ENCODE measurements around the gene HOPX. TPM values are rescaled to one million over a fixed set of nuclear protein-coding genes. Genes with fewer than 3 reads are reported as not detected.

Gene HOPX
- polyA plus RNA-seq, 1 experiment, result not detected

DNA sequence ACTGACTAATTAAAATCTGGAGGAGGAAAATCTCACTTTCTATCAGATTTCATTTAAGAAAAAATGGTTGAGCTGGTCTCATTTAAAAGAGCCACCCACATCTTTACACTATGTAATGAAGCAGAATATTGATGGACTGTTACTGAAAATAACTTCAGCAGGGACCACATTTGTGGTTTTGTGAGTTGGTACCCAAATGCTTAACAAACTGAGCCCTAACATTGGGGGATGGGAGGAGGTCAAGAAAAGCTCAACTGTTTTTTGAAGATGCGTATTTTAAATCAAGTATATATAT is 30.1 kb downstream of the HOPX start:
- no peaks in the 10 kb centered on the region for H3K36me3 ChIP-seq (ENCODE audit: control insufficient read depth, insufficient read depth, low read length)
- TF ChIP-seq, protein P1, sequence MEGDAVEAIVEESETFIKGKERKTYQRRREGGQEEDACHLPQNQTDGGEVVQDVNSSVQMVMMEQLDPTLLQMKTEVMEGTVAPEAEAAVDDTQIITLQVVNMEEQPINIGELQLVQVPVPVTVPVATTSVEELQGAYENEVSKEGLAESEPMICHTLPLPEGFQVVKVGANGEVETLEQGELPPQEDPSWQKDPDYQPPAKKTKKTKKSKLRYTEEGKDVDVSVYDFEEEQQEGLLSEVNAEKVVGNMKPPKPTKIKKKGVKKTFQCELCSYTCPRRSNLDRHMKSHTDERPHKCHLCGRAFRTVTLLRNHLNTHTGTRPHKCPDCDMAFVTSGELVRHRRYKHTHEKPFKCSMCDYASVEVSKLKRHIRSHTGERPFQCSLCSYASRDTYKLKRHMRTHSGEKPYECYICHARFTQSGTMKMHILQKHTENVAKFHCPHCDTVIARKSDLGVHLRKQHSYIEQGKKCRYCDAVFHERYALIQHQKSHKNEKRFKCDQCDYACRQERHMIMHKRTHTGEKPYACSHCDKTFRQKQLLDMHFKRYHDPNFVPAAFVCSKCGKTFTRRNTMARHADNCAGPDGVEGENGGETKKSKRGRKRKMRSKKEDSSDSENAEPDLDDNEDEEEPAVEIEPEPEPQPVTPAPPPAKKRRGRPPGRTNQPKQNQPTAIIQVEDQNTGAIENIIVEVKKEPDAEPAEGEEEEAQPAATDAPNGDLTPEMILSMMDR (IDR thresholded peaks at IDR 0.05; ENCODE audit: insufficient read depth, low read depth, low read length), result no peak
- ChIA-PET CTCF (interaction anchor here (2.2 kb wide), 1 partner anchor 149 kb away, joined by 5 read pairs; no protein-coding TSS in a partner anchor), POLR2A (no interaction called here)
- no peak overlapping the region for H3K4me3 ChIP-seq (ENCODE audit: low read depth, low read length)
- no peak for DNase-seq (ENCODE audit: low read depth)
- peaks cover 30% of the 10 kb centered on the region for H3K27me3 ChIP-seq (ENCODE audit: control insufficient read depth, insufficient read depth, low read length)

DNA sequence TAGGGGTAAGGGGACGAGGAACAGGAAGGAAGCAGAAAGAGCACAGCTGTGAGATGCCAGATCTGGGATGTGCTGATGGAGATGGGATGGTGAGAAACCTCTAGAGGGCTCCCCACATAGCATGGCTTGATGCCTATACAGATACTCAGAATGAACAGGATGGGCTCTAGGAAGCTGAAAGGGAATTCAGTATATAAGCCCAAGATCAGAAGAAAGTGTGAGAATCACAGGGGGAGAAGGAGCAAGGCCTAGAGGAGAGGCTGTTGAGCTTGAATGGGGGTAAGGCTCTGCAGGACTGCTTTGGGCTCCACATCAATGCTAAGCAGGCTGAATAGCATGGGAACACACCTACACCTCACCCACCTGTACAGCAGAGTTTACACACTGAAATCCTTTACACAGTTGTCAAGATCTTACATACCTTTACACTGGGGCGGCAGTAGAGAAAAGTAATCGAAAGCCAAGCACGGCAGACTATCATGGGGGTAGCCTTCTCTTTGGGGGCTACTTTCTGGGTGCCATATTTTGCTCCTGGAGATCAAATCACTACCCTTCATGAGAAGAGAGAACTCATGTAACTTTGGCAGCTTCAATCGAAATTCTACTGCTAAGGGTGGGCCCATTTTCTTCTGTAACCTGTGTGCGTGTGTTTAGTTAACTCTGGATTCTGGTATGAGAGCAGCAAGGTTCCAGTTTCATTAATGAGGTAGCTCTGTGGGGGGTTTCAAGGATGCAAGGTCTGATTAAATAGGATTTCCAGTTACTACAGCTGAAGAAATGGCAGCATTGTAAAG is 30.6 kb downstream of the HOPX start:
- H3K27me3 ChIP-seq (ENCODE audit: control insufficient read depth, insufficient read depth, low read length), result peaks cover 29% of the 10 kb centered on the region
- POLR2A ChIA-PET, result no interaction called here
- DNase-seq (ENCODE audit: low read depth), result no peak

DNA sequence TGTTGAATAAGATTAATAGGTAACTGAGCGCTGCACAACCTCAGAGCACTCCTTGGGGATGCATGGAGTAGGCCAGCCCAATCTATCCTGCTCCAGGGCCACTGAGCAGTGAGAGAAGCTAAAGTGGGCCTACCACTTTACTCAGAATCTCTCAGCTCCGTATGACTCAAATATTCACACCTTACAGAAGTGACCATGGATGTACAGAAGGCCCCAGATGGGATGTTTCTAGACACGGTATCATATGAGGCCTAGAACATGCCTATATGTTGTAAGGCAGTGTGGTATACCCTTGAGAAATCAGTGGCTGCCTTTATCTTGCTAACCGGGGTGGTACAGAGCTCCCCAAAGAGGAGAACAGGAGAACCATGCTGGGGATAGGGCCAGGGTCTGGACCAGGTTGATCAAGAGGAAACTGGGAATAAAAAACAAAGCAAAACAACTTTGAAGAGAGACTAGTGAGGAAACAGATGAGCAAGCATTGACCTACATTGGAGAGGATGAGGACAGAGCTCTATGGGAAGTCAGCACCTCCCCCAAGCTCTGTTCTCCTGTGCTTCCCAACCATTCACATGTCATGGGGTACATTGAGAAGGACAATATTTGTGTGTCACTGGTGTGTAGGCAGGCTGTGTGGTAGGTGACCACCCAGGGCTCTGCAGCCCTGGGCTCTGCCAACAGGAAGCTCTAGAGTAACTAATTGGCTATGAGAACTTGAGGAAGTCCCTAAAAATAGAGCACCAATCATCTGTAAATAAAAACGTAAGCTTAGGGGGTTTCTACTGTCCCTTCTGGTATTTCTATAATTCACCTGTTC is 31.4 kb downstream of the HOPX start:
- POLR2A ChIA-PET, result no interaction called here
- no peak for DNase-seq (ENCODE audit: low read depth)
- H3K27me3 ChIP-seq (ENCODE audit: control insufficient read depth, insufficient read depth, low read length), result peaks cover 22% of the 10 kb centered on the region
- H3K36me3 ChIP-seq (ENCODE audit: control insufficient read depth, insufficient read depth, low read length), result no peaks in the 10 kb centered on the region
- CTCF ChIA-PET, result interaction anchor here (0.5 to 2.2 kb wide), 4 partner anchors 73 to 187 kb away, joined by 3 to 5 read pairs (median 3); no protein-coding TSS in a partner anchor
- no peak overlapping the region for H3K4me3 ChIP-seq (ENCODE audit: low read depth, low read length)
- TF ChIP-seq, protein P1 (IDR thresholded peaks at IDR 0.05; ENCODE audit: insufficient read depth, low read depth, low read length), result no peak

More for the DNA sequence above, 30.6 kb downstream of the HOPX start:
- TF ChIP-seq, protein P1 (IDR thresholded peaks at IDR 0.05; ENCODE audit: insufficient read depth, low read depth, low read length), result 0 out of 2 replicates have a peak, but pooled peaks have one; percentile 12
- CTCF ChIA-PET, result interaction anchor here (0.5 to 2.2 kb wide), 4 partner anchors 74 to 186 kb away, joined by 3 to 5 read pairs (median 3); no protein-coding TSS in a partner anchor
- Histone ChIP-seq H3K36me3 (ENCODE audit: control insufficient read depth, insufficient read depth, low read length) (no peaks in the 10 kb centered on the region), H3K4me3 (ENCODE audit: low read depth, low read length) (no peak overlapping the region)

DNA sequence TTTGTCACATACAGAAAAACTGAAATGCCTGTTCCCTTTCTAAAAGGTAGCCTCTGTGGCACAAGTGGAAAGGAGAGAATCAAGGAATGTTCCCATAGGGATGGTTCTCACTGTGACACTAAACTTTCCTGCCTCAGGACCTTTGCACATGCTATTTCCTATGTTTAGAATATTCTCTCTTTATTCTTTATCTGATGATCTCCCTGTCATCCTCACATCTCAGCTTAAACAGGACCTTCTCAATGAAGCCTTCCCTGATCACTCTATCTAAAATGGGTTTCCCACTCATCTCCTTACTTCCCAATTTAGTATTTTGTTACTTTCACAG is 32.3 kb downstream of the HOPX start:
- POLR2A ChIA-PET, result no interaction called here
- no peak for DNase-seq (ENCODE audit: low read depth)
- TF ChIP-seq, protein P1 (IDR thresholded peaks at IDR 0.05; ENCODE audit: insufficient read depth, low read depth, low read length), result no peak
- H3K27me3 ChIP-seq (ENCODE audit: control insufficient read depth, insufficient read depth, low read length), result peaks cover 14% of the 10 kb centered on the region
- no peaks in the 10 kb centered on the region for H3K36me3 ChIP-seq (ENCODE audit: control insufficient read depth, insufficient read depth, low read length)
- CTCF ChIA-PET, result no interaction called here
- no peak overlapping the region for H3K4me3 ChIP-seq (ENCODE audit: low read depth, low read length)

Measured in BJ (cell line).